ENCODE data around the gene DHX15. TPM values are rescaled to one million over a fixed set of nuclear protein-coding genes. Genes with fewer than 3 reads are reported as not detected.

Gene DHX15
- total and polyA plus RNA-seq, 9 of the 15 experiments (the other 6 are each of a cell fraction or from before 2014, with no cell fraction given): 165 to 287 (median 208) TPM

DNA sequence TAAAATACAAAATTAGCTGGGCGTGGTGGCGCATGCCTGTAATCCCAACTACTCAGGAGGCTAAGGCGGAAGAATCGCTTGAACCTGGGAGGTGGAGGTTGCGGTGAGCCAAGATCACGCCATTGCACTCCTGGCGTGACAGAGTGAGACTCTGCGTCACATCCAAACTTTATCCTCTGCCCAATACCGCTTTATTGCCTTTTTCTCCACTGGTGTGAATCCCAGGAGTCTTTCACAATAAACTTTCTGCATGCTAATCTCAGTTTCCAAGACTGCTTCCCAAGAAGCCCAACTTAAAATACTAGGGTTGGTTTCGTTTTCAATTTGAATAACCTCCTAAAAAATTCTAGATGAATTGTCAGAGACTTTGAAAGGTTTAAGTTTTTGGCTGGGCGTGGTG, 27.2 kb upstream of the DHX15 start:
- ATAC-seq: no peak
- in situ Hi-C loops (cut with MboI): no loop called here
- intact Hi-C loops (cut with micrococcal nuclease): no loop called here

More for the DNA sequence above, 27.2 kb upstream of the DHX15 start:
- Histone ChIP-seq H3K79me2 (ENCODE audit: control insufficient read depth, insufficient read depth, low read length) (no peaks in the 10 kb centered on the region), H3K9me3 (replicated peaks; ENCODE audit: control insufficient read depth, insufficient read depth, low read depth, low read length) (no peaks in the 10 kb centered on the region), H3K36me3 (ENCODE audit: control insufficient read depth, insufficient read depth, low read length) (no peaks in the 10 kb centered on the region), H3K9ac (ENCODE audit: insufficient read depth in 1 of 2, low read depth in 2 of 2, low read length in 2 of 2) (no peak overlapping the region), H3K4me3 (no peak overlapping the region), H3K4me1 (replicated peaks in 1 of 2; ENCODE audit: control insufficient read depth in 2 of 2, insufficient read depth in 2 of 2, low read length in 2 of 2) (no peaks in the 10 kb centered on the region), H2AFZ (ENCODE audit: low read depth, low read length) (no peak overlapping the region), H3K27ac (ENCODE audit: extremely low read depth, low read depth, low read length) (no peak overlapping the region), H3K27me3 (ENCODE audit: control insufficient read depth in 2 of 2, insufficient read depth in 2 of 2, low read length in 2 of 2) (peaks cover 0 to 9% of the 10 kb centered on the region in 2 experiments; a peak in 4 of 5 replicates), H4K20me1 (replicated peaks; ENCODE audit: control insufficient read depth, insufficient read depth, low read length) (no peaks in the 10 kb centered on the region), H3K4me2 (ENCODE audit: insufficient read depth, low read length) (no peak overlapping the region), H3K9me1 (ENCODE audit: control insufficient read depth, insufficient read depth, low read length) (no peaks in the 10 kb centered on the region)
- DNase-seq (ENCODE audit: extremely low read depth in 1 of 4, low spot score in 3 of 4) (no peak), FAIRE-seq (no peak)
- ChIA-PET CTCF (ENCODE audit: low intra/inter-chr PET ratio) (no interaction called here), POLR2A (no interaction called here)
- no TSS peak for BruUV-seq (replicated peaks)
- TF ChIP-seq ZFX (CRISPR knock-in tag; IDR thresholded peaks at IDR 0.05) (no peak), ZNF24 (IDR thresholded peaks at IDR 0.05) (no peak), ZZZ3 (IDR thresholded peaks at IDR 0.05) (no peak), SUPT5H (IDR thresholded peaks at IDR 0.05) (no peak), KAT7 (CRISPR knock-in tag; IDR thresholded peaks at IDR 0.05; ENCODE audit: borderline replicate concordance) (no peak), KHSRP (IDR thresholded peaks at IDR 0.05) (no peak), ZC3H8 (IDR thresholded peaks at IDR 0.05) (no peak), POLR3A (IDR thresholded peaks at IDR 0.05; ENCODE audit: borderline replicate concordance, extremely low read depth, insufficient read depth, insufficient read length) (no peak), NCOA6 (IDR thresholded peaks at IDR 0.05) (no peak), MXI1 (IDR thresholded peaks at IDR 0.05; ENCODE audit: low read depth, low read length) (no peak), NFXL1 (CRISPR knock-in tag; IDR thresholded peaks at IDR 0.05) (no peak), ZNF253 (CRISPR knock-in tag; conservative IDR thresholded peaks at IDR 0.05) (no peak)
- TF ChIP-seq, protein P1, sequence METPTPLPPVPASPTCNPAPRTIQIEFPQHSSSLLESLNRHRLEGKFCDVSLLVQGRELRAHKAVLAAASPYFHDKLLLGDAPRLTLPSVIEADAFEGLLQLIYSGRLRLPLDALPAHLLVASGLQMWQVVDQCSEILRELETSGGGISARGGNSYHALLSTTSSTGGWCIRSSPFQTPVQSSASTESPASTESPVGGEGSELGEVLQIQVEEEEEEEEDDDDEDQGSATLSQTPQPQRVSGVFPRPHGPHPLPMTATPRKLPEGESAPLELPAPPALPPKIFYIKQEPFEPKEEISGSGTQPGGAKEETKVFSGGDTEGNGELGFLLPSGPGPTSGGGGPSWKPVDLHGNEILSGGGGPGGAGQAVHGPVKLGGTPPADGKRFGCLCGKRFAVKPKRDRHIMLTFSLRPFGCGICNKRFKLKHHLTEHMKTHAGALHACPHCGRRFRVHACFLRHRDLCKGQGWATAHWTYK (CRISPR knock-in tag; IDR thresholded peaks at IDR 0.05): no peak
- TF ChIP-seq, protein P2, sequence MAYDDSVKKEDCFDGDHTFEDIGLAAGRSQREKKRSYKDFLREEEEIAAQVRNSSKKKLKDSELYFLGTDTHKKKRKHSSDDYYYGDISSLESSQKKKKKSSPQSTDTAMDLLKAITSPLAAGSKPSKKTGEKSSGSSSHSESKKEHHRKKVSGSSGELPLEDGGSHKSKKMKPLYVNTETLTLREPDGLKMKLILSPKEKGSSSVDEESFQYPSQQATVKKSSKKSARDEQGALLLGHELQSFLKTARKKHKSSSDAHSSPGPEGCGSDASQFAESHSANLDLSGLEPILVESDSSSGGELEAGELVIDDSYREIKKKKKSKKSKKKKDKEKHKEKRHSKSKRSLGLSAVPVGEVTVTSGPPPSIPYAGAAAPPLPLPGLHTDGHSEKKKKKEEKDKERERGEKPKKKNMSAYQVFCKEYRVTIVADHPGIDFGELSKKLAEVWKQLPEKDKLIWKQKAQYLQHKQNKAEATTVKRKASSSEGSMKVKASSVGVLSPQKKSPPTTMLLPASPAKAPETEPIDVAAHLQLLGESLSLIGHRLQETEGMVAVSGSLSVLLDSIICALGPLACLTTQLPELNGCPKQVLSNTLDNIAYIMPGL (CRISPR knock-in tag; IDR thresholded peaks at IDR 0.05): no peak
- TF ChIP-seq, protein P3, sequence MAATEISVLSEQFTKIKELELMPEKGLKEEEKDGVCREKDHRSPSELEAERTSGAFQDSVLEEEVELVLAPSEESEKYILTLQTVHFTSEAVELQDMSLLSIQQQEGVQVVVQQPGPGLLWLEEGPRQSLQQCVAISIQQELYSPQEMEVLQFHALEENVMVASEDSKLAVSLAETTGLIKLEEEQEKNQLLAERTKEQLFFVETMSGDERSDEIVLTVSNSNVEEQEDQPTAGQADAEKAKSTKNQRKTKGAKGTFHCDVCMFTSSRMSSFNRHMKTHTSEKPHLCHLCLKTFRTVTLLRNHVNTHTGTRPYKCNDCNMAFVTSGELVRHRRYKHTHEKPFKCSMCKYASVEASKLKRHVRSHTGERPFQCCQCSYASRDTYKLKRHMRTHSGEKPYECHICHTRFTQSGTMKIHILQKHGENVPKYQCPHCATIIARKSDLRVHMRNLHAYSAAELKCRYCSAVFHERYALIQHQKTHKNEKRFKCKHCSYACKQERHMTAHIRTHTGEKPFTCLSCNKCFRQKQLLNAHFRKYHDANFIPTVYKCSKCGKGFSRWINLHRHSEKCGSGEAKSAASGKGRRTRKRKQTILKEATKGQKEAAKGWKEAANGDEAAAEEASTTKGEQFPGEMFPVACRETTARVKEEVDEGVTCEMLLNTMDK (IDR thresholded peaks at IDR 0.05; ENCODE audit: borderline replicate concordance, insufficient read depth, low read depth, low read length, poor library complexity, severe bottlenecking): no peak
- WGBS (ENCODE audit: insufficient coverage, low coverage, missing lambda C conversion rate): 3% methylated on average over 11 of the region's 11 CpGs

Measured in K562 (cell line).